Pancreas (tissue), 10 donors: ENCODE measurements around the gene PCF11. TPM values are rescaled to one million over a fixed set of nuclear protein-coding genes. Genes with fewer than 3 reads are reported as not detected.

Experiments used
- ATAC-seq, 4 donors: fragments of 200-7000 bp; cut with Tn5 transposase; one replicate each; pipeline versions ENCODE4 v1.8.0 to v1.9.1; 2020; ENCODE audit warnings: mild to moderate bottlenecking in 4 of 4, moderate library complexity in 4 of 4
- DNase-seq, 6 donors: peaks; one replicate each; pipeline ENCODE4 v3.0.0-alpha.2; 2020
- FAIRE-seq: peaks from 2 replicates; lab custom pipeline; 2012; peaks lifted over from hg19 to GRCh38; lab: Jason Lieb, UNC
- H3K27ac ChIP-seq, 4 donors: fragments of 200-600 bp; sonication (generic); 1 replicate in 3 of 4; 2 replicates in 1 of 4; pipeline versions ENCODE4 v1.5.0 to v1.8.0; 2020
- H3K27me3 ChIP-seq, 4 donors: fragments of 200-600 bp; one replicate each; pipeline ENCODE4 v1.8.0; 2021
- H3K36me3 ChIP-seq, 3 donors: fragments of 200-600 bp; sonication (generic) in 1 of 3; one replicate each; pipeline versions ENCODE4 v1.5.0 to v1.8.0; 2020 to 2021
- H3K4me1 ChIP-seq, 3 donors: fragments of 200-600 bp; one replicate each; pipeline ENCODE4 v1.8.0; 2021
- H3K4me3 ChIP-seq, 4 donors: fragments of 200-600 bp; sonication (generic) in 2 of 4; one replicate each; pipeline versions ENCODE4 v1.5.0 to v1.8.0; 2020 to 2021
- H3K9me3 ChIP-seq, 4 donors: fragments of 200-600 bp; one replicate each; pipeline ENCODE4 v1.8.0; 2021
- WGBS, 2 donors: extraction: QIAGEN DNeasy Blood & Tissue Kit; methylation state at CpG; one replicate each; pipeline ENCODE4 v1.1.7; 2013; 5-methylcytosine and 5-hydroxymethylcytosine counted together
- intact Hi-C, 3 donors: fragments of 100-400 bp; cut with DNase I; formaldehyde crosslinking; loops; one replicate each; pipeline versions ENCODE4 v1.11.1 to v1.14.2; 2022
- polyA plus RNA-seq, 2 donors: library from polyadenylated mRNA; stranded (reverse); fragments of 200-250 nt; gene quantifications; one replicate each; pipeline ENCODE4 v1.2.3, GENCODE V29; 2013
- total RNA-seq, 6 donors: library from RNA; stranded (reverse); fragmentation: NEBNext Ultra II Directional in 4 of 6; extraction: Animal tissue kit (Norgen Biotek cat#: 25700) in 4 of 6; gene quantifications; one replicate each; pipeline versions ENCODE4 v1.2.1 to v1.2.4, GENCODE V29; 2021 to 2023
- TF ChIP-seq, protein P1 (sequence below), 4 donors: fragments of 200-600 bp; sonication (generic) in 3 of 4; IDR thresholded peaks; one replicate each; pipeline versions ENCODE4 v1.5.0 to v1.8.0; 2021; ENCODE audit warnings: antibody characterized with exemption in 4 of 4
- donor health status: healthy with polysubstance abuse.
- donor health status: DM: no; HTN: no; CAD: no; lungs with moderate emphysema.
- donor health status: DM: no; HTN: no; CAD: no.
- donor health status: control.
- donor health status: control.
- donor health status: Bipolar disorder and iron deficiency.
- donor health status: DM: yes; HTN: yes; CAD: no.
- donor health status: DM: no; HTN: no; CAD: no.
- donor health status: DM: no; HTN: no; CAD: no.
- donor health status: DM: yes; HTN: yes; CAD: no.

Gene PCF11
- total and polyA plus RNA-seq, 8 donors = 18.4 to 34.3 (median 25.6) TPM

DNA sequence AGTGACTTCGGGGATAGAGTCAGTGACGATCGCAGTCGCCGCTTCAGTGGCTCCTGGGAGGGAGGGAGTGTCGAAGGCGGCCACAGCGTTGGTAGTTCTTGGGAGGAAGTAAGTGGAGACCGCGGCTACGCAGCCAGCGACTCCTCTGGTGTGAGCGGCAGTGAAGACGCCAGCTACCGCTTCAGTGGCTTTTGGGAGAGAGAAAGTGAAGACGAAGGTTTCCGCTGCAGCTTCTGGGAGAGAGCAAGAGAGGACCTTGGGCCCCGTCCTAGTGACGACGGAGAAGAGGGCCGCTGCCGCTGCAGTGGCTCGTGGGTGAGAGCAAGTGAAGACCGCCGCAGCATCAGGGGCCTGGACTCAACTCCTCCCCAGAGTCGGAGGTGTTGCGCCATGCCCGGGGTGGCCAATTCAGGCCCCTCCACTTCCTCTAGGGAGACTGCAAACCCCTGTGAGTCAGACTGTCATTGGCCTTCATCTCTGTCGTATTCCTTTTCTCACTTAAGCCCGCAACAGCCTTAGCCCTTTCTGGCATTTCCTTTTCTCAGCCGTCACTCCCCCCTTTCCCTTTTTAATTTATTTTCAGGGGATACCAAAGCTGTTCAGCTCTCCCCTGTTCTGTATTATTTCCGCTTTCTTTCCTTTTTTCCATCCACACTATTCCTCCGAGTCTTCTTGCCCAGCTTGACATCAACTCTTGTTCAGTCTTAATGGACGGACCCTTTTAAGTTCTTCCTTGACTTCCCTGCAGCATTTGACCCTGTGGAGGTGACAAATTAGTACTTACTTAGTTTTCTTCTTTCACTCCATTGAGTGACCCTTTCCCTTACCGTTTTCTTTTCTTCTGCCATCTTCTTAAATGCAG, 37.6 kb downstream of the PCF11 start:
- Histone ChIP-seq H3K4me3 (peak overlapping the region; percentile 50 to 87 (median 62)), H3K36me3 (peaks cover 0 to 19% (median 0%) of the 10 kb centered on the region in 3 donors), H3K27ac (peak overlapping the region; percentile 80 to 91 (median 85)), H3K4me1 (peaks cover 8 to 24% (median 18%) of the 10 kb centered on the region in 3 donors), H3K27me3 (no peaks in the 10 kb centered on the region), H3K9me3 (no peaks in the 10 kb centered on the region)
- TF ChIP-seq, protein P1, sequence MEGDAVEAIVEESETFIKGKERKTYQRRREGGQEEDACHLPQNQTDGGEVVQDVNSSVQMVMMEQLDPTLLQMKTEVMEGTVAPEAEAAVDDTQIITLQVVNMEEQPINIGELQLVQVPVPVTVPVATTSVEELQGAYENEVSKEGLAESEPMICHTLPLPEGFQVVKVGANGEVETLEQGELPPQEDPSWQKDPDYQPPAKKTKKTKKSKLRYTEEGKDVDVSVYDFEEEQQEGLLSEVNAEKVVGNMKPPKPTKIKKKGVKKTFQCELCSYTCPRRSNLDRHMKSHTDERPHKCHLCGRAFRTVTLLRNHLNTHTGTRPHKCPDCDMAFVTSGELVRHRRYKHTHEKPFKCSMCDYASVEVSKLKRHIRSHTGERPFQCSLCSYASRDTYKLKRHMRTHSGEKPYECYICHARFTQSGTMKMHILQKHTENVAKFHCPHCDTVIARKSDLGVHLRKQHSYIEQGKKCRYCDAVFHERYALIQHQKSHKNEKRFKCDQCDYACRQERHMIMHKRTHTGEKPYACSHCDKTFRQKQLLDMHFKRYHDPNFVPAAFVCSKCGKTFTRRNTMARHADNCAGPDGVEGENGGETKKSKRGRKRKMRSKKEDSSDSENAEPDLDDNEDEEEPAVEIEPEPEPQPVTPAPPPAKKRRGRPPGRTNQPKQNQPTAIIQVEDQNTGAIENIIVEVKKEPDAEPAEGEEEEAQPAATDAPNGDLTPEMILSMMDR (IDR thresholded peaks at IDR 0.05) = no peak
- 1 to 2% methylated on average over 35 of the region's 35 CpGs for WGBS, 2 donors
- DNase-seq (peak; percentile 37 to 80 (median 58)), FAIRE-seq (no peak), ATAC-seq (peak; percentile 57 to 75 (median 70))
- intact Hi-C loops = no loop called here

- WGBS, 2 donors = 19 to 28% methylated on average over 4 of the region's 4 CpGs
- Histone ChIP-seq H3K9me3 (no peaks in the 10 kb centered on the region), H3K27ac (peak overlapping the region in 3 of 4 donors; percentile 83 to 91 (median 87)), H3K4me1 (peaks cover 8 to 24% (median 18%) of the 10 kb centered on the region in 3 donors), H3K36me3 (peaks cover 0 to 16% (median 0%) of the 10 kb centered on the region in 3 donors), H3K4me3 (peak overlapping the region in 3 of 4 donors; percentile 50 to 87 (median 67)), H3K27me3 (no peaks in the 10 kb centered on the region)
- DNase-seq (no peak), FAIRE-seq (no peak), ATAC-seq (no peak)
- intact Hi-C loops = no loop called here
- TF ChIP-seq, protein P1 (IDR thresholded peaks at IDR 0.05) = no peak
Observed at GRCh38 chr11:83195143-83195466, 38.2 kb downstream of the PCF11 start.

DNA sequence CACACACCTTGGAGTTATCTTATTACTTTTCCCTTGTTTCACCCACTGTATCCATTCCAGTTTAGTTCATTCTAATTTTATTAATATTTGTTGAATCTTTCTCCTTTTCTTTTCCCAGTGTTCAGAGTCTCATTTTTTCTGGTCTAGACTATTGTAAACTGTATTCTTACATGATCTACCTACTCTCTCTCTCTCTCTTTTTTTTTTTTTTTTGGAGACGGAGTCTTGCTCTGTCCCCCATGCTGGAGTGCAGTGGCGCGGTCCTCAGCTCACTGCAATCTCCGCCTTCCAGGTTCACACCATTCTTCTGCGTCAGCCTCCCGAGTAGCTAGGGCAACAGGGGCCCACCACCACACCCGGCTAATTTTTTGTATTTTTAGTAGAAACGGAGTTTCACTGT, 38.7 kb downstream of the PCF11 start:
- H3K27me3 ChIP-seq = no peaks in the 10 kb centered on the region
- no peak overlapping the region for H3K27ac ChIP-seq
- H3K9me3 ChIP-seq = no peaks in the 10 kb centered on the region
- H3K4me1 ChIP-seq = peaks cover 8 to 24% (median 18%) of the 10 kb centered on the region in 3 donors
- no peak overlapping the region for H3K4me3 ChIP-seq
- TF ChIP-seq, protein P1 (IDR thresholded peaks at IDR 0.05) = no peak
- FAIRE-seq = no peak
- 89 to 94% methylated on average over 8 of the region's 8 CpGs for whole genome bisulfite sequencing, 2 donors
- H3K36me3 ChIP-seq = peaks cover 0 to 10% (median 0%) of the 10 kb centered on the region in 3 donors
- ATAC-seq = no peak
- no peak for DNase-seq
- intact Hi-C loops = no loop called here

GRCh38 chr11:83200035-83200434, 43.1 kb downstream of the PCF11 start:
- TF ChIP-seq, protein P1 (IDR thresholded peaks at IDR 0.05) = no peak
- peaks cover 0 to 3% (median 0%) of the 10 kb centered on the region in 3 donors for H3K36me3 ChIP-seq
- intact Hi-C loops = no loop called here
- WGBS, 2 donors = 39 to 40% methylated on average over 1 of the region's 1 CpG
- H3K27me3 ChIP-seq = no peaks in the 10 kb centered on the region
- peaks cover 3 to 13% (median 5%) of the 10 kb centered on the region in 3 donors for H3K4me1 ChIP-seq
- H3K4me3 ChIP-seq = no peak overlapping the region
- ATAC-seq (no peak), FAIRE-seq (no peak), DNase-seq (no peak)
- H3K9me3 ChIP-seq = no peaks in the 10 kb centered on the region
- H3K27ac ChIP-seq = no peak overlapping the region
